Left cardiac atrium (tissue), 4 donors: ENCODE results near the gene RYR2. TPM values are rescaled to one million over a fixed set of nuclear protein-coding genes. Genes with fewer than 3 reads are reported as not detected.

ENCODE experiments used
- ATAC-seq, 2 donors: fragments of 200-7000 bp; cut with Tn5 transposase; one replicate each; pipeline ENCODE4 v1.9.1; 2020; ENCODE audit warnings: mild to moderate bottlenecking in 2 of 2, moderate library complexity in 2 of 2
- DNase-seq: peaks from one replicate; pipeline ENCODE4 v3.0.0-alpha.2; 2020
- intact Hi-C, 2 donors: fragments of 100-400 bp; cut with DNase I; formaldehyde crosslinking; loops; one replicate each; pipeline versions ENCODE4 v1.14.1 to v1.15.1; 2022 to 2023
- microRNA-seq, 2 donors: library from miRNA; unstranded; fragments of <30 nt; microRNA quantifications; one replicate each; pipeline ENCODE4 v1.2.0, GENCODE V29; 2020
- total RNA-seq, 2 donors: library from RNA; stranded (reverse); fragmentation: NEBNext Ultra II Directional; extraction: Animal tissue kit (Norgen Biotek cat#: 25700); gene quantifications; one replicate each; pipeline ENCODE4 v1.2.1, GENCODE V29; 2021
- donor health status: DM: no; HTN: yes; CAD: no.
- donor health status: DM: no; HTN: yes; CAD: no; lungs with severe emphysema.
- donor health status: DM: yes; HTN: yes; CAD: no.
- donor health status: Dilated cardiomyopathy.

The RYR2 gene
- total RNA-seq, 2 donors from 2014 or later: 433 to 446 TPM

DNA sequence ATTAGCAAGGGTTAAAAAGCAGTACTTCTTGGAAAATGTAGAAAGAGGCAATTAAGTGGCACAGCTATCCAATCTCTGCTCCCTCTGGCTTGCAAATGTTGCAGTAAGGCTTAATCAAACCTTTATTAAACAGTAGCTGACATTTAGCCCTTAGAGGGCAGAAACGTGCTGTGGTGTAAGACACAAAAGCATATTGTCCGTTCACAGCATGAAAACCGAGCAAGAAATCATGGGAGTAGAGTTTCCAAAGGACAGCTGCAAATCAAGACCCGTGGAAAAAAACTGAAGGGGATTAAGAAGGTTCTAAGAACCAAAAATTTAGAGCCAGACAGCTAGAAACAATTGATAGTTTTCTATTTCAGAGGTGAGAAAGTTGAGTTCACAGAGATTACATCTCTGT lies 835.6 kb downstream of the RYR2 start:
- ATAC-seq: no peak
- intact Hi-C loops: no loop called here
- no peak for DNase-seq

- no peak for DNase-seq
- intact Hi-C loops: no loop called here
- ATAC-seq: no peak
These were observed 836.4 kb downstream of the RYR2 start for GRCh38 chr1:237878406-237878805.

- DNase-seq (no peak), ATAC-seq (no peak)
- intact Hi-C loops: no loop called here
These were observed 837.2 kb downstream of the RYR2 start for GRCh38 chr1:237879195-237879594.

Small RNA genes within 50 kb of the gene (microRNA-seq; reads per million reads assigned to microRNA genes)
- gene MIR4428: 0.40 to 1.4 reads per million in 2 donors

Other genes starting within 250 kb of the RYR2 start
- gene MTR, start 246.9 kb upstream of the RYR2 start, total RNA-seq: 10 to 100 TPM; 33.4 to 44.7 TPM
- gene MT1HL1, start 37.7 kb upstream of the RYR2 start, total RNA-seq: not detected